ENCODE data around the gene PRM3.
"Not testable (repeated sequence)": the region's sequence is repeated elsewhere in the genome, so short reads cannot be mapped to it uniquely, and the experiment has no call there.

The PRM3 gene

GRCh38 chr16:11303405-11304138 is 30.1 kb upstream of the PRM3 start:
- DNase-seq (ENCODE audit: low spot score) = no peak

DNA sequence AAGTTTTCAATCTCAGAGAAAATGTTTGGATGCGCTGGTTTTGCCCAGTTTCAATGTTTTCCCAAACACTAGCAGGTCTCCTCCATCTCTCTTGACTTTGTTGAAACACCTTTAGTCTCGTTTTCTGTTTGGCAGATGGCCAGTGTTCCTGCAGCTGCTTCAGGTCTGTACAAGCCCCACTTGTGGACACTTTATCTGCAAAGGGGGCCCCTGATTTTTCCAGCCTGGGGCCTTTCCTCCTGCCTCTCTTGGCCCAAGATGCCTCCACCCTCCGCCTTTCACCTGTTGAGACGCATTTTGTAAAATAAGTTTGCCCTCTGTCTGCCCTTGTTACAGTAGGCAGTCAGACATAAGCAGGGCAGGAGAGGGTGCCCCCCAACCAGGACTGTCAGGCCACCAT is 29.5 kb upstream of the PRM3 start:
- no peak for DNase-seq (ENCODE audit: low spot score)

DNA sequence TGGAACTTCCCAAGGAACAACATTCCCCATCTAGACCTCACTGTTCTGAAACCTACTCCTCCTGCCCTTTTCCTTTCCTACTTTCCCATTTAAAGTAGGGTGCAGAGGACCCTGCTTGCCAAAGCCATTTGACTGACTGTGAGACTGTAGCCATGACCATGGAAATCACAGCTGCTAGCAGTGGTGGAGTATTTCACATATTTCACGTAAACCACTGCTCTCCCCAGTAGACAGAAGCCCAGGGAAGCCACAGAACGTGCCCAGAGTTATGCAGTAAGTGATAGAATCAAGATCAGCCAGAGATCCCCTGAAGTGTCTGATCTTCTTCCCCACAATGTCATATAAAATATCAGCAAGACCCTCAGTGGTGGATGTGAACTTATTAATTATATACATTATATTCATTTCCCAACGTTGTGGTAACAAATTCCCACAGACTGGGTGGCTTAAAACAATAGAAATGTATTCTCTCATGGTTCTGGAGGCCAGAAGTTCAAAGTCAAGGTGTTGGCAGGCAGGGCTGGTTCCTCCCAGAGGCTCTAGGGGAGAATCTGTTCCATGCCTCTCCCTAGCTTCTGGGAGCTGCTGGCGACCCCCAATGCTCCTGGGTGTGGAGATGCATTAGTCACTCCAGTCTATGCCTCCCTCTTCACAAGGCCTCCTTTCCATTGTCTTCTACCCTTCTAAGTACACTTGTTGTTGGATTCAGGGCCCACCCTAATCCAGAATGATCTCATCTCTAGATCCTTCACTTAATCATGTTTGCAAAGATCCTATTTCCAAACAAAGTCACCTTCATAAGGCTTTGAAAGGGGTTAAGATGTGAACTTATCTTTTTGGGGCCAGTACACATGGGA is 28.4 kb upstream of the PRM3 start:
- DNase-seq (ENCODE audit: low spot score) = no peak

- no peak for DNase-seq (ENCODE audit: low spot score)
Observed at GRCh38 chr16:11300560-11300892, 27.1 kb upstream of the PRM3 start.

DNA sequence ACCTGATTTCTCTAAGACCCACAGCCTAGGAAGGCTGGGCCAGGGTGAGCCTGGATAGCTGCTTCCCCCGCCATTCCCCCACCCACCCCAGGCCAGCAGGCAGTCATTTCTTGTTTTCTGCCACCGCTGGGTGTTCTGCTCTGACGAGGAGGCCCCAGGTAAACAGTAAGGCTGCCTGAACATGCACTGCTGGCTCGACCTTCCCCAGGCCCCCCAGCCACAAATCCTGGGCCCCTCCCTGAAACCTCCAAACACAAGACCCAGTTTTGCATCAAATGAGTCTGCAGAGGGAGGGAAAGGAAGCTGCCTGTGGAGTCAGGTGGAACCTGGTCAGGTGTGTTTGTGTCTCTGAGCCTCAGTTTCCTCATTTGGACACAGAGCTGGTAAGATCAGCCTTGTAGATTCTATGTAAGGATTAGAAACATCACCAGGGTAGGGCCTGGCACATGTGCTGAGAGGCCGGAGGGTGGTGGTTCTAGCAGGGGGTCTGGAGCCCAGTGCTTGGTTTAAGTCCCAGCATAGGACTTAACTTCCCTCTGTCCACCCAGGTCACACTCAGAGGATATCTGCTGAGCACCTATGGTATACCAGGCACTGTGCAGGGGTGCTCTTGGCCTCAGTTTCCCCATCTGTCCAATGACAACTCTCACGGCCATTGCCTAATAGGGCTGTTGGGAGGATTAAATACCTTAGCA is 26.6 kb upstream of the PRM3 start:
- no peak for DNase-seq (ENCODE audit: low spot score)

DNA sequence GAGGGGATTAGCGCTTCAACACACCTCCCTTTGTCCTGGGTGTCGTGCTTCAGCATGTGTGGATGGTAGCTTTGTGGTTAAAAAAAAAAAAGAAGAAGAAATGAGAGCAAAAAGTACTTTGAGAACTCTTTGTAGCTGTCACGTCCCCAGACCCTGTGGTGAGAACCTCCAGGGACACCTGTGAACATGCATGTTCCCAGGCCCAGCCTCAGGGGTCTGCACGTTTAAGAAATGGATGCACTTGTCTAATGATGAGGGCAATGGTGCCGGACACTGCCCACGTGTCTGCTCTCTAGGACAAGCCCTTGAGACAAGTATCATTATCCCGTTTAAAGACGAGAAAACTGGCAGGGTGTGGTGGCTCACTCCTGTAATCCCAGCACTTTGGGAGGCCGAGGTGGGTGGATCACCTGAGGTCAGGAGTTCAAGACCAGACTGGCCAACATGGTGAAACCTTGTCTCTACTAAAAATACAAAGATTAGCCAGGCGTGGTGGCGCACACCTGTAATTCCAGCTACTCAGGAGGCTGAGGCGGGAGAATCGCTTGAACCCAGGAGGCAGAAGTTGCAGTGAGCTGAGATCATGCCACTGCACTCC is 25.6 kb upstream of the PRM3 start:
- not testable (repeated sequence) for DNase-seq (ENCODE audit: low spot score)

GRCh38 chr16:11298143-11298900 is 24.9 kb upstream of the PRM3 start:
- no peak for DNase-seq (ENCODE audit: low spot score)

GRCh38 chr16:11297492-11298142 is 24.2 kb upstream of the PRM3 start:
- DNase-seq (ENCODE audit: low spot score) = peak; percentile 79

DNA sequence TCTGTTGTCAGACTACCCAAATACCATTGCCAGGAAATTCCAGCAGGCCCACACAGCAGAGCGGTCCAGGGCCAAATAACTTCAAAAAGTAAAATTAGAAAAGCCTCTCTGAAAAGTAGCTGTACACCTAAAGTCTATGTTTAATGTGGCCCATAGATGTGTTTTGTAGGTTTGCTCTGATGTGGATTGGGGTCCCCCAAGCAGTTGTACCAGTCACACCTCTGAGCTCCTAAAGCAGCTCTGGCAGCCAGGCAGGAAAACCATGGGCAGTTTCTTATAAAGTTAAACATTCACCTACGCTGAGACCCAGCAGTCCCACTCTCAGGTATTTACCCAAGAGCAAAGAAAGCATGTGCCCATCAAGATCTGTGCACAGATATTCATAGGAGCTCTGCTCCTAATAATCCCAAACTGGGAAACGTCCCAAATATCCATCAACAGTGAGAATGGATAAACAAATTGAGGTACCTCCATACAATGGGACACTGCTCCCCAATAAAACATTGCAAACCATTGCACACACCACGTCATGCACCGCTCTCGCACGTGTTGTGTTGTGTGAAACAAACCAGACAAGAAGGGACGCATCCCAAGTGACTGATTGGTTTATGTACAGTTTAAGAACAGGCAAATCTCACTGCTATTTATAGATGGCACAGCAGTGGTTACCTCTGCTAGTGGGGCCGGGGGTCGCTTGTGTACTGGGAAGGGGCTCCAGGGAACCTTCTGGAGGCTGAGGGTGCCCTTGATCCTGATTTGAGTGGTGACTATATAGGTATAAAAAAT is 23.5 kb upstream of the PRM3 start:
- no peak for DNase-seq (ENCODE audit: low spot score)

- no peak for DNase-seq (ENCODE audit: low spot score)
Observed at GRCh38 chr16:11296351-11296705, 22.9 kb upstream of the PRM3 start.

GRCh38 chr16:11295672-11296071 is 22.2 kb upstream of the PRM3 start:
- no peak for DNase-seq (ENCODE audit: low spot score)

DNA sequence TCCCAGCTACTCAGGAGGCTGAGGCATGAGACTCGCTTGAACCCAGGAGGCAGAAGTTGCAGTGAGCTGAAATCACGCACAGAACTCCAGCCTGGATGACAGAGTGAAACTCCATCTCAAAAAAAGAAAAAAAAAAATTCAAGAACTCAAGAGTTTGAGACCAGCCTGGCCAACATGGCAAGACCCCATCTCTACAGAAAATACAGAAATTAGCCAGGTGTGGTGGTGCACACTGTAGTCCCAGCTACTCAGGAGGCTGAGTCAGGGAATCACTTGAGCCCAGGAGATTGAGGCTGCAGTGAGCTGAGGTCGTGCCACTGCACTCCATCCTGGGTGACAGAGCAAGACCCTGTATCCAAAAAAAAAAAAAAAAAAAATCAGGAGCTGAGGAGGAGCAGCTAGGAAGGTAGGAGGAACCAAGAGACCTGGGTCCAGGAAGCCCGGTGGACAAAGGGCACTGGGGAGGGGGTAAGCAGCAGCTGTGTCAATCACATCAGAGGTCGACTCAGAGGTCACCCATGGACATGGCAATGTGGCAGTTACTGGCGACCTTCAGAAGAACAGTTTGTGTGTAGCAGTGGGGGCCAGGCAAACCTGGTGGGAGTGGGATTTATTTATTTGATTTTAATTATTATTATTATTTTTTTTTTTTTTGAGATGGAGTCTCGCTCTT is 18.8 kb upstream of the PRM3 start:
- no peak for DNase-seq (ENCODE audit: low spot score)

- DNase-seq (ENCODE audit: low spot score) = no peak
Observed at GRCh38 chr16:11291091-11291703, 17.8 kb upstream of the PRM3 start.

GRCh38 chr16:11290102-11290893 is 16.9 kb upstream of the PRM3 start:
- DNase-seq (ENCODE audit: low spot score) = no peak

DNA sequence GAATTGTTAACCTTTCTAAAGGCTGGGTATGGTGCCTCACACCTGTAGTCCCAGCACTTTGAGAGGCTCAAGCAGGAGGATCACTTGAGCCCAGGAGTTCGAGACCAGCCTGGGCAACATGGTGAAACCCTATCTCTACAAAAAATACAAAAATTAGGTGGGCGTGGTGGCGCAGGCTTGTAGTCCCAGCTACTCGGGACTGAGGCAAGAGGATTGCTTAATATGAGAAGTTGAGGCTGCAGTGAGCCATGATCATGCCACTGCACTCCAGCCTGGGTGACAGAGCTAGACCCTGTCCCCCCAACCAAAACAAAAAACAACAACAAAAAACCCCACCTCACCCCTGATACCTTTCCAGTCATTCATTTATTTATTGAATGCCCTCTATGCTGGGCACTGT is 16.3 kb upstream of the PRM3 start:
- not testable (repeated sequence) for DNase-seq (ENCODE audit: low spot score)

- DNase-seq (ENCODE audit: low spot score) = no peak
Observed at GRCh38 chr16:11289202-11289601, 15.8 kb upstream of the PRM3 start.

DNA sequence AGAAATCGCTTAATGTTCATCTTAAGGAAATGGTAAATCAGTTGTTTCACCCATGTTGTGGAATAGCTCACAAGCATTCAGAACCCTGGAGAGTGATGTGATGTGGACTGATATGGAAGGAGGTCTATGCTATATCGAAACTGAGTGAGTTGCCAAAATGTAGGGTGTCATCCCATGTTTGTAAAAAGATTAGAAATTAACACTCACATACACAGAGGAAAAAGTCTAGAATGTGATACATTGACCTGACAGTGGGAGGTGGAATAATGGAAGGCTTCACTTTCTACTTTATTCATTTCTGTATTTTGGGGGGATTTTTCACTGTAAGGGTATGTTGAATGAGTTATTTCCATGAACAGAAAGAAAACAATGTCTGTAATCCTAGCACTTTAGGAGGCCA is 12.4 kb upstream of the PRM3 start:
- DNase-seq (ENCODE audit: low spot score) = no peak

- DNase-seq (ENCODE audit: low spot score) = no peak
Observed at GRCh38 chr16:11283820-11284248, 10.4 kb upstream of the PRM3 start.

Data from AG20443 (cell line).